ENCODE data around the gene PRKAG2.

PRKAG2 gene

GRCh38 chr7:151738925-151739324 lies 138.0 kb downstream of the PRKAG2 start:
- no peak for TF ChIP-seq ZBTB7A (IDR thresholded peaks at IDR 0.05; ENCODE audit: low read depth)
- no peak for TF ChIP-seq EGR1 (IDR thresholded peaks at IDR 0.05)
- no peak for TF ChIP-seq CEBPB (IDR thresholded peaks at IDR 0.05)
- TF ChIP-seq MAX (IDR thresholded peaks at IDR 0.05) = no peak
- no peak for TF ChIP-seq USF1 (IDR thresholded peaks at IDR 0.05)
- TF ChIP-seq TCF12 (IDR thresholded peaks at IDR 0.05; ENCODE audit: low read depth) = no peak
- no peak for TF ChIP-seq EP300 (IDR thresholded peaks at IDR 0.05; ENCODE audit: borderline replicate concordance)
- TF ChIP-seq REST (IDR thresholded peaks at IDR 0.05; ENCODE audit: low read depth) = no peak
- TF ChIP-seq YY1 (IDR thresholded peaks at IDR 0.05; ENCODE audit: low read depth) = no peak
- no peak for TF ChIP-seq FOXM1 (IDR thresholded peaks at IDR 0.05; ENCODE audit: borderline replicate concordance, low read depth)
- no peak for TF ChIP-seq CREB1 (IDR thresholded peaks at IDR 0.05; ENCODE audit: low read depth)
- TF ChIP-seq NFIC (IDR thresholded peaks at IDR 0.05) = no peak

GRCh38 chr7:151736403-151736909 lies 140.5 kb downstream of the PRKAG2 start:
- TF ChIP-seq ZBTB7A (IDR thresholded peaks at IDR 0.05; ENCODE audit: low read depth) (no peak), USF1 (IDR thresholded peaks at IDR 0.05) (no peak; the same call in 1 of the 2 replicates), YY1 (IDR thresholded peaks at IDR 0.05; ENCODE audit: low read depth) (no peak), EGR1 (IDR thresholded peaks at IDR 0.05) (no peak), REST (IDR thresholded peaks at IDR 0.05; ENCODE audit: low read depth) (no peak), CREB1 (IDR thresholded peaks at IDR 0.05; ENCODE audit: low read depth) (peak; percentile 36; the same call in 1 of the 2 replicates), NFIC (IDR thresholded peaks at IDR 0.05) (peak; percentile 93), MAX (IDR thresholded peaks at IDR 0.05) (peak; percentile 71), CEBPB (IDR thresholded peaks at IDR 0.05) (no peak), TEAD4 (IDR thresholded peaks at IDR 0.05) (peak; percentile 91), EP300 (IDR thresholded peaks at IDR 0.05; ENCODE audit: borderline replicate concordance) (peak; percentile 91), TAF1 (IDR thresholded peaks at IDR 0.05; ENCODE audit: low read depth) (no peak), FOXM1 (IDR thresholded peaks at IDR 0.05; ENCODE audit: borderline replicate concordance, low read depth) (peak; percentile 46; the same call in 1 of the 2 replicates), RAD21 (IDR thresholded peaks at IDR 0.05; ENCODE audit: low read depth) (peak; percentile 40; the same call in 1 of the 2 replicates), TCF12 (IDR thresholded peaks at IDR 0.05; ENCODE audit: low read depth) (peak; percentile 92)

GRCh38 chr7:151735851-151736402 lies 141.0 kb downstream of the PRKAG2 start:
- TF ChIP-seq CEBPB (IDR thresholded peaks at IDR 0.05) (no peak), TAF1 (IDR thresholded peaks at IDR 0.05; ENCODE audit: low read depth) (no peak), YY1 (IDR thresholded peaks at IDR 0.05; ENCODE audit: low read depth) (no peak), TCF12 (IDR thresholded peaks at IDR 0.05; ENCODE audit: low read depth) (no peak), MAX (IDR thresholded peaks at IDR 0.05) (no peak), RAD21 (IDR thresholded peaks at IDR 0.05; ENCODE audit: low read depth) (no peak), ZBTB7A (IDR thresholded peaks at IDR 0.05; ENCODE audit: low read depth) (no peak), NFIC (IDR thresholded peaks at IDR 0.05) (no peak), EGR1 (IDR thresholded peaks at IDR 0.05) (no peak), REST (IDR thresholded peaks at IDR 0.05; ENCODE audit: low read depth) (no peak), FOXM1 (IDR thresholded peaks at IDR 0.05; ENCODE audit: borderline replicate concordance, low read depth) (no peak), TEAD4 (IDR thresholded peaks at IDR 0.05) (no peak), EP300 (IDR thresholded peaks at IDR 0.05; ENCODE audit: borderline replicate concordance) (no peak)
